GM12872 (cell line): ENCODE measurements around the gene RIOX2.

ENCODE experiments used
- CTCF ChIP-seq: IDR thresholded peaks from 3 replicates; pipeline ENCODE4 v1.5.1; 2011; ENCODE audit warnings: low read depth, mild to moderate bottlenecking, low read length, moderate library complexity; ENCODE audit not compliant: insufficient read depth

RIOX2 gene

GRCh38 chr3:97958796-97959195 is 13.4 kb downstream of the RIOX2 start:
- TF ChIP-seq CTCF, result no peak

DNA sequence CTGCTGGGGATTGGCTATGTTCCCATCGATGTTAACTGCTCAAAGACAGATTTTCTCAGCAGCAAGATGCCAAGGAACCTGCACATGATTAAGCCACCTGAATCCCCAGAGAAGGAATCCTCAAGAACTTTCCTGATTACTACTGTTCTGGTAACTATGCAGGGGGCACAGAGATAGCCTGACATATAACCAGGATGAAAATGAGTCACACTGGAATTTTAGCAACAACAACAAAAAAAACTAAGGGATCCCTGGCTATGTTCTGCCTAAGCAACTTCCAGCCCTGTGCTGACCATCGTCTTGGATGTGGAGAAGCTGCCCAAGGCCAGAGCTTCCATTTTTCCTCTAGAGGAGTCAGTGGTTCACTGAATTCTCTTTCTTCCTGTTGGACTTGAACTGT is 13.8 kb downstream of the RIOX2 start:
- TF ChIP-seq CTCF, result no peak

- no peak for TF ChIP-seq CTCF
Observed at GRCh38 chr3:97957617-97958311, 14.5 kb downstream of the RIOX2 start.

GRCh38 chr3:97956051-97956450 is 16.2 kb downstream of the RIOX2 start:
- TF ChIP-seq CTCF, result no peak

DNA sequence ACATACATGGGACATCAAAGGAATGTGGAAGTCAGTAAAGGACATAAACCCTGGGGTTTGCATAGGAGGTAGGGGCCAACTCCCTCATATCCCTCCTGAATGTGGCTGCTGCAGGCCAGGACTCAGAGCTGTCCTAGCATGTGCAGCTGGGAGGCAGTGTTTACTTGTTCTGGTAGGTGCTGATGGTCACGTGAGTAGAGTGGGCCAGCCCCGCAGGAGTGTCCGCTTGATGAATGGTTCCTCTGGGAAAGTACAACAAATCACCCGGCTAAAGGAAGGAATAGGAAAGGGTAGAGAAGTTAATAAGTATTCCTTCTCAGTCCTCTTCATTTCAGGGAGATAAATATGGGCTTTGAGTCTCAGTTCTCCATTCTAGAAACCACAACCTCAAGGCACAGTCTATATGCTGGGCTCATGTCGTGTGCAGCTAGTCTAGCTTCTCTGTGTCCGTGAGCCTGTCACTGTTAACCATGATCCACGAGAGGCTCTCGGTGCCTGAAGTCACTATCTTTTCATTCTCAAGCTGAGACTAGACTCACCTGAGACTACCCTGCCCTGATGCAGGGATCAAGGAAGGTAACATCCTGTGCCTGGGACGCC is 17.9 kb downstream of the RIOX2 start:
- no peak for TF ChIP-seq CTCF

- TF ChIP-seq CTCF, result no peak
Observed at GRCh38 chr3:97952872-97953271, 19.4 kb downstream of the RIOX2 start.

DNA sequence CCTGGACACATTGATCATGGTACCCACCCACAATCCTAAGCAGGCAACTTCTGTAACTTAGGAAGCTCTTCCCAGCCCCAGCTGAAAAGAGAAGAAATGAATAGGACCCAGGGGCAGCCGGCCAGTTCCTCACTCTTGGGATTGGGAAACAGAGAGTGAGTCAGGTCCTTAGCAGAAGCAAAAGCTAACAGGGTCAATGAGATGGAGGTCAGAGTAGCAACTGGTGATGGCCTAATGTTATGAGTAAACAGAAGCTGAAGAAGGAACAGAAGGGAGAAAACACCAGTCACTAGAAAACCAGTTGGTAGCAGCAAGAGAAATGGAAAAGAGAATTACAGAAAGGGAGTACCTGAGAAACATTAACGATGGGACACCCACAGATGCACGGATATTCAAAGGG is 20.0 kb downstream of the RIOX2 start:
- no peak for TF ChIP-seq CTCF
